ENCODE measurements around the gene FBXO21. TPM values are rescaled to one million over a fixed set of nuclear protein-coding genes. Genes with fewer than 3 reads are reported as not detected.

FBXO21 gene
- total RNA-seq, 6 donors from 2014 or later = 38.2 to 122 (median 59.0) TPM

GRCh38 chr12:117147639-117148038, 42.6 kb downstream of the FBXO21 start:
- WGBS, 2 donors = 67% methylated on average over 12 of the region's 12 CpGs
- H3K27me3 ChIP-seq = no peaks in the 10 kb centered on the region
- H3K4me1 ChIP-seq = peaks cover 0 to 15% (median 3%) of the 10 kb centered on the region in 4 donors
- H3K36me3 ChIP-seq = peaks cover 4 to 38% (median 13%) of the 10 kb centered on the region in 4 donors
- TF ChIP-seq EP300 (IDR thresholded peaks at IDR 0.05) (peak in 2 of 4 donors; percentile 84 to 95), POLR2A (IDR thresholded peaks at IDR 0.05) (no peak), POLR2AphosphoS5 (IDR thresholded peaks at IDR 0.05) (peak; percentile 37 to 80), CTCF (IDR thresholded peaks at IDR 0.05) (no peak)
- DNase-seq (peak in 1 of 2 donors; percentile 40), ATAC-seq (ENCODE audit: low FRiP score in 2 of 2) (peak in 1 of 2 donors; percentile 11)
- H3K9me3 ChIP-seq = no peaks in the 10 kb centered on the region
- H3K4me3 ChIP-seq = no peak overlapping the region
- H3K27ac ChIP-seq = peak overlapping the region in 3 of 4 donors; percentile 49 to 74 (median 71)

- DNase-seq (no peak), ATAC-seq (ENCODE audit: low FRiP score in 2 of 2) (no peak)
- Histone ChIP-seq H3K27me3 (no peaks in the 10 kb centered on the region), H3K9me3 (no peaks in the 10 kb centered on the region), H3K4me1 (peaks cover 5 to 23% (median 12%) of the 10 kb centered on the region in 4 donors), H3K27ac (no peak overlapping the region), H3K36me3 (peaks cover 4 to 37% (median 13%) of the 10 kb centered on the region in 4 donors), H3K4me3 (no peak overlapping the region)
- TF ChIP-seq CTCF (IDR thresholded peaks at IDR 0.05) (no peak), EP300 (IDR thresholded peaks at IDR 0.05) (no peak), POLR2A (IDR thresholded peaks at IDR 0.05) (no peak), POLR2AphosphoS5 (IDR thresholded peaks at IDR 0.05) (no peak)
- WGBS, 2 donors = 88 to 92% methylated on average over 13 of the region's 13 CpGs
Measured at GRCh38 chr12:117145597-117146154, 44.6 kb downstream of the FBXO21 start.

DNA sequence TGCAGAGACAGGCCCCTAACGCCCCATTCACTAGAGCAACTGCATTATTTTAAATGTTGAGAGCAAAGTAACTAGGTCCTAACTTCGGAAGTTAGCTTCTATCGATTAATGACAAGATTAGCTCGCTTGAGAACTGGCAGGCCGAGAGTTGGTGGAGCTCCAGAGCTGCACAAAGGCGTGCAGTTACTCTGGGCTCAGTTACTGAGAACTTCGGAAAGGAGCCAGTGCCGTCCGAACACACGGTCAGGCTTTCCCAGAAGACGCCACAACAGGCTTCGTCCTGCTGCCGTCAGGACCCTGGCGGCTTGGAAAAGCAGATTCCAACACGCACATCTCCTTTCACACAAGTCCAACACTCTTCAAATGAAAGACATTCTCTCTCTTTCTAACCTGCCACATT, 45.7 kb downstream of the FBXO21 start:
- H3K36me3 ChIP-seq = peaks cover 4 to 30% (median 11%) of the 10 kb centered on the region in 4 donors
- TF ChIP-seq EP300 (IDR thresholded peaks at IDR 0.05) (no peak), POLR2A (IDR thresholded peaks at IDR 0.05) (no peak), POLR2AphosphoS5 (IDR thresholded peaks at IDR 0.05) (no peak), CTCF (IDR thresholded peaks at IDR 0.05) (no peak)
- no peak overlapping the region for H3K27ac ChIP-seq
- H3K27me3 ChIP-seq = no peaks in the 10 kb centered on the region
- peaks cover 12 to 33% (median 17%) of the 10 kb centered on the region in 4 donors for H3K4me1 ChIP-seq
- DNase-seq (no peak), ATAC-seq (ENCODE audit: low FRiP score in 2 of 2) (no peak)
- no peak overlapping the region for H3K4me3 ChIP-seq
- H3K9me3 ChIP-seq = no peaks in the 10 kb centered on the region
- 94 to 95% methylated on average over 15 of the region's 15 CpGs for WGBS, 2 donors

GRCh38 chr12:117143008-117143532, 47.2 kb downstream of the FBXO21 start:
- no peaks in the 10 kb centered on the region for H3K27me3 ChIP-seq
- peak in 1 of 2 donors; percentile 64 for DNase-seq
- TF ChIP-seq POLR2AphosphoS5 (IDR thresholded peaks at IDR 0.05) (no peak), CTCF (IDR thresholded peaks at IDR 0.05) (no peak), POLR2A (IDR thresholded peaks at IDR 0.05) (no peak), EP300 (IDR thresholded peaks at IDR 0.05) (peak in 2 of 4 donors; percentile 68 to 82)
- H3K27ac ChIP-seq = peak overlapping the region in 3 of 4 donors; percentile 41 to 58 (median 41)
- H3K36me3 ChIP-seq = peaks cover 4 to 17% (median 9%) of the 10 kb centered on the region in 4 donors
- H3K9me3 ChIP-seq = no peaks in the 10 kb centered on the region
- H3K4me3 ChIP-seq = no peak overlapping the region
- peaks cover 12 to 32% (median 16%) of the 10 kb centered on the region in 4 donors for H3K4me1 ChIP-seq
- peak; percentile 23 to 65 for ATAC-seq (ENCODE audit: low FRiP score in 2 of 2)
- 70 to 81% methylated on average over 18 of the region's 18 CpGs for WGBS, 2 donors

All from upper lobe of left lung (tissue), 6 donors.